AG04449 (cell line): Measurements from ENCODE around the gene NOL12.

Experiments used
- CTCF ChIA-PET: fragments of 350-600 bp; formaldehyde crosslinking; extraction: SDS; loops from one replicate; lab custom pipeline; 2021; ENCODE audit warnings: antibody characterized with exemption; lab: Yijun Ruan, JAX
- POLR2A ChIA-PET: fragments of 400-600, 350-600 bp; formaldehyde crosslinking; extraction: SDS; loops from one replicate; lab custom pipeline; 2020; ENCODE audit warnings: antibody characterized with exemption, inconsistent platforms; lab: Yijun Ruan, JAX
- DNase-seq: peaks from one replicate; pipeline ENCODE4 v3.0.0-alpha.2; 2010; ENCODE audit warnings: low read depth, low spot score
- H3K4me3 ChIP-seq: 2 replicates; pipeline ENCODE4 v1.5.1; 2011; ENCODE audit warnings: low read depth, mild to moderate bottlenecking, control low read depth, low read length
- CTCF ChIP-seq: IDR thresholded peaks from one replicate; pipeline ENCODE4 v1.5.1; 2011; ENCODE audit warnings: mild to moderate bottlenecking, moderate library complexity, low read length, control low read depth, inconsistent platforms; ENCODE audit not compliant: insufficient read depth; ENCODE audit errors: missing control alignments

NOL12 gene

DNA sequence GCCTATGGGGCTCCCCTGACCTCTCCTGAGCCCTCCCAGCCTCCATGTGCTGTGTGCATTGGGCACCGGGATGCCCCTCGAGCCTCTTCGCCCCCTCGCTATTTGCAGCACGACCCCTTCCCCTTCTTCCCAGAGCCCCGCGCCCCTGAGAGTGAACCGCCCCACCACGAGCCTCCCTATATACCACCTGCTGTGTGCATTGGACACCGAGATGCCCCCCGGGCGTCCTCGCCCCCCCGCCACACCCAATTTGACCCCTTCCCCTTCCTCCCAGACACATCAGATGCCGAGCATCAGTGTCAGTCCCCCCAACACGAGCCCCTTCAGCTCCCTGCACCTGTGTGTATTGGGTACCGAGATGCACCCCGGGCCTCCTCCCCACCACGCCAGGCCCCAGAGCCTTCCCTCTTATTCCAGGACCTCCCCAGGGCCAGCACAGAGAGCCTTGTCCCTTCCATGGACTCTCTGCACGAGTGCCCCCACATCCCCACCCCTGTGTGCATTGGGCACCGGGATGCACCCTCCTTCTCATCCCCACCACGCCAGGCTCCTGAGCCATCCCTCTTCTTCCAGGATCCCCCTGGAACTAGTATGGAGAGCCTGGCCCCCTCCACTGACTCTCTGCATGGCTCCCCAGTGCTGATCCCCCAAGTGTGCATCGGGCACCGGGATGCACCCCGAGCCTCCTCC, 39.6 kb downstream of the NOL12 start:
- TF ChIP-seq CTCF, result no peak
- CTCF ChIA-PET, result no interaction called here

GRCh38 chr22:37726241-37726887, 40.2 kb downstream of the NOL12 start:
- DNase-seq, result no peak
- no peak overlapping the region for H3K4me3 ChIP-seq
- POLR2A ChIA-PET, result no interaction called here
- TF ChIP-seq CTCF, result no peak
- CTCF ChIA-PET, result no interaction called here

More for the DNA sequence above, 39.6 kb downstream of the NOL12 start:
- no peak overlapping the region for H3K4me3 ChIP-seq
- POLR2A ChIA-PET, result no interaction called here
- no peak for DNase-seq

- no peak for DNase-seq
- CTCF ChIA-PET, result interaction anchor here (1.1 to 2.5 kb wide), 2 partner anchors 85 to 87 kb away, joined by 4 to 7 read pairs; no protein-coding TSS in a partner anchor
- no peak for TF ChIP-seq CTCF
- H3K4me3 ChIP-seq, result no peak overlapping the region
- POLR2A ChIA-PET, result no interaction called here
These were observed 42.5 kb downstream of the NOL12 start for GRCh38 chr22:37728620-37729019.

- DNase-seq, result no peak
- no peak overlapping the region for H3K4me3 ChIP-seq
- CTCF ChIA-PET, result no interaction called here
- POLR2A ChIA-PET, result no interaction called here
- no peak for TF ChIP-seq CTCF
These were observed 45.8 kb downstream of the NOL12 start for GRCh38 chr22:37731804-37732471.

GRCh38 chr22:37732699-37733607, 46.8 kb downstream of the NOL12 start:
- ChIA-PET CTCF (interaction anchor here (1.0 kb wide), 1 partner anchor 88 kb away, joined by 3 read pairs; no protein-coding TSS in a partner anchor), POLR2A (no interaction called here)

More at GRCh38 chr22:37732699-37733607, 46.8 kb downstream of the NOL12 start:
- DNase-seq, result no peak
- H3K4me3 ChIP-seq, result no peak overlapping the region
- no peak for TF ChIP-seq CTCF
